Naive B cell (primary cell): ENCODE data around the gene CYBB. TPM values are rescaled to one million over a fixed set of nuclear protein-coding genes. Genes with fewer than 3 reads are reported as not detected.

ENCODE experiments used
- ATAC-seq, 2 donors: fragments of 150-1000 bp; cut with Tn5 transposase; 2 replicates each; pipeline ENCODE4 v1.10.0; 2021; ENCODE audit warnings: low read depth in 2 of 2, mild to moderate bottlenecking in 2 of 2, moderate library complexity in 2 of 2
- DNase-seq: peaks from one replicate; pipeline ENCODE4 v3.0.0; 2022
- H3K27ac Mint-ChIP-seq, 6 donors: one replicate each; pipeline ENCODE4 v1.8.0; 2020 to 2022; ENCODE audit warnings: mild to moderate bottlenecking in 6 of 6, mixed read lengths in 6 of 6, moderate library complexity in 5 of 6, inconsistent platforms in 2 of 6
- H3K27me3 Mint-ChIP-seq, 3 donors: one replicate each; pipeline ENCODE4 v1.8.0; 2021 to 2022; ENCODE audit warnings: mixed read lengths in 3 of 3, mild to moderate bottlenecking in 1 of 3
- H3K36me3 Mint-ChIP-seq, 2 donors: one replicate each; pipeline ENCODE4 v1.8.0; 2020 to 2022; ENCODE audit warnings: mixed read lengths in 2 of 2, inconsistent platforms in 1 of 2, mild to moderate bottlenecking in 1 of 2
- H3K4me1 Mint-ChIP-seq, 3 donors: one replicate each; pipeline ENCODE4 v1.8.0; 2020 to 2022; ENCODE audit warnings: mixed read lengths in 3 of 3, inconsistent platforms in 1 of 3, mild to moderate bottlenecking in 1 of 3, moderate library complexity in 1 of 3
- H3K4me3 Mint-ChIP-seq, 8 donors: one replicate each; pipeline ENCODE4 v1.8.0; 2020 to 2022; ENCODE audit warnings: mild to moderate bottlenecking in 8 of 8, mixed read lengths in 8 of 8, moderate library complexity in 8 of 8, inconsistent platforms in 2 of 8
- H3K9me3 Mint-ChIP-seq, 7 donors: one replicate each; pipeline ENCODE4 v1.8.0; 2020 to 2022; ENCODE audit warnings: mixed read lengths in 7 of 7, mild to moderate bottlenecking in 5 of 7, inconsistent platforms in 2 of 7, moderate library complexity in 1 of 7
- polyA plus RNA-seq, 6 donors: library from polyadenylated mRNA; unstranded; fragments of 300-500 nt; fragmentation: Illumina TruSeq; gene quantifications; one replicate each; pipeline ENCODE4 v1.2.3, GENCODE V29; 2021; ENCODE audit warnings: low read depth in 6 of 6

Gene CYBB
- polyA plus RNA-seq, 6 donors from 2014 or later = 81.2 to 182 (median 161) TPM

- Mint-ChIP-seq H3K4me1 (peaks cover 56 to 75% (median 60%) of the 10 kb centered on the region in 3 donors), H3K36me3 (no peaks in the 10 kb centered on the region)
- ATAC-seq = no peak
These were observed 40.8 kb downstream of the CYBB start for GRCh38 chrX:37820646-37821045.

DNA sequence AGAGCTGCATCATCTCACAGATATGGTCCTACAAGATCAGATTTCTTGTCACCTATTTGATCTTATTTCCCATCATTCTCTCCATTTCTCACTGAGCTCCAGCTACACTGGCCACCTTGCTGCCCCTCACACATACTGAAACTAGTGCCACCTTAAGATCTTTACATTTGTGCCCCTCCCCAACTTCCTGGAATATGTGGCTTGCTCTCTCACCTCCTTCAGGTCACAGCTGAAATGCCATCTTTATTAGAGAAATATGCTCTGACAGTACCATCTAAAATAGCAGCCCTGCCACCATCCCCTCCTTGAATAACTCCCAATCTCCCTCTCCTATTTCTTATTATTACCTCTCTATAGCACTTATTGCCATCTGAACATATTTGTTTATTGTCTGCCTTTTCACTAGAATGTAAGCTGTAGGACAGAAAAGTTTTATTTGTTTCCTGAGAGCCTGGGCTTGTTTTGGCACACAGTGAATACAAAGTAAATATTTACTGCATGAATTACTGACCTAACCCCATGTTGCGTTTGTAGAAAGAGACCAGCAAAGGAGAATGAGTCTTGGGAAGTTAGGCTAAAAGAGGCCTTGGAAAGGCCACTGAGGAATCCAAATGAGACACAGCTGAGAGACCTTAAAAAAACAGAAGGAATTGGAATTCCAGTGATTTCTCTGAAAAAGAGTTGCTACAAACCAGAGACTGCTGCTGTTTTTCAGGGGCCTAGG, 44.8 kb downstream of the CYBB start:
- Mint-ChIP-seq H3K27me3 (peaks cover 0 to 8% (median 0%) of the 10 kb centered on the region in 3 donors), H3K36me3 (no peaks in the 10 kb centered on the region), H3K4me3 (peak overlapping the region in 5 of 8 donors; percentile 15 to 61 (median 46)), H3K9me3 (no peaks in the 10 kb centered on the region), H3K27ac (peak overlapping the region in 5 of 6 donors; percentile 0 to 59 (median 34)), H3K4me1 (peaks cover 26 to 45% (median 35%) of the 10 kb centered on the region in 3 donors)
- no peak for DNase-seq
- ATAC-seq = no peak

More at GRCh38 chrX:37820646-37821045, 40.8 kb downstream of the CYBB start:
- peak overlapping the region in 1 of 8 donors; percentile 43 for H3K4me3 Mint-ChIP-seq
- no peaks in the 10 kb centered on the region for H3K27me3 Mint-ChIP-seq
- H3K27ac Mint-ChIP-seq = peak overlapping the region in 5 of 6 donors; percentile 10 to 97 (median 51)
- H3K9me3 Mint-ChIP-seq = peaks cover 0 to 5% (median 0%) of the 10 kb centered on the region in 7 donors
- DNase-seq = no peak

GRCh38 chrX:37825215-37825842, 45.5 kb downstream of the CYBB start:
- H3K4me3 Mint-ChIP-seq = peak overlapping the region in 3 of 8 donors; percentile 29 to 46 (median 36)
- H3K27ac Mint-ChIP-seq = peak overlapping the region in 4 of 6 donors; percentile 0 to 59 (median 18)
- peak; percentile 52 for DNase-seq
- ATAC-seq = peak; percentile 65 to 73
- H3K9me3 Mint-ChIP-seq = no peaks in the 10 kb centered on the region
- H3K36me3 Mint-ChIP-seq = no peaks in the 10 kb centered on the region
- peaks cover 0 to 8% (median 0%) of the 10 kb centered on the region in 3 donors for H3K27me3 Mint-ChIP-seq
- peaks cover 25 to 44% (median 40%) of the 10 kb centered on the region in 3 donors for H3K4me1 Mint-ChIP-seq

GRCh38 chrX:37829721-37830120, 49.9 kb downstream of the CYBB start:
- Mint-ChIP-seq H3K36me3 (no peaks in the 10 kb centered on the region), H3K4me3 (peak overlapping the region in 1 of 8 donors; percentile 36), H3K27me3 (peaks cover 0 to 8% (median 0%) of the 10 kb centered on the region in 3 donors), H3K4me1 (peaks cover 5 to 16% (median 16%) of the 10 kb centered on the region in 3 donors), H3K27ac (no peak overlapping the region), H3K9me3 (no peaks in the 10 kb centered on the region)
- ATAC-seq (no peak), DNase-seq (no peak)

DNA sequence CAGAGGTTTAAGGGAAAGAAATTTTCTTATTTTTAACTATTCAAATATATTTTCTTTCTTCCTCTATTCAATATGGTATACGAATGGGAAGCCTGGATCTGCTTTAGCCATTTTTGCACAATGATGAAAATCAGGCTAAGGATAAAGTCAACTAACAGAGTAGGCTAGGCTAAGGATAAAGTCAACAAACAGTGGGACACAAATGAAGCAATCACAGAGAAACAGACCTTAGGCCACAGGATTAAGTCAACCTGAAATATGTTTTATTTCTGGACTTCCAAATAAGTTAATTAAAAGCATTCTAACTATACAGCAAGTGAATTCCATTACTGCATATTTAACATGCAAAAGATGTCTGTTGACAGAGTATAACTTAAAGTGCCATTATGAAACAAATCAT, 50.5 kb downstream of the CYBB start:
- Mint-ChIP-seq H3K4me3 (no peak overlapping the region), H3K9me3 (no peaks in the 10 kb centered on the region), H3K27me3 (peaks cover 0 to 8% (median 0%) of the 10 kb centered on the region in 3 donors), H3K36me3 (no peaks in the 10 kb centered on the region), H3K4me1 (peaks cover 0 to 11% (median 10%) of the 10 kb centered on the region in 3 donors), H3K27ac (no peak overlapping the region)
- ATAC-seq (no peak), DNase-seq (no peak)

DNA sequence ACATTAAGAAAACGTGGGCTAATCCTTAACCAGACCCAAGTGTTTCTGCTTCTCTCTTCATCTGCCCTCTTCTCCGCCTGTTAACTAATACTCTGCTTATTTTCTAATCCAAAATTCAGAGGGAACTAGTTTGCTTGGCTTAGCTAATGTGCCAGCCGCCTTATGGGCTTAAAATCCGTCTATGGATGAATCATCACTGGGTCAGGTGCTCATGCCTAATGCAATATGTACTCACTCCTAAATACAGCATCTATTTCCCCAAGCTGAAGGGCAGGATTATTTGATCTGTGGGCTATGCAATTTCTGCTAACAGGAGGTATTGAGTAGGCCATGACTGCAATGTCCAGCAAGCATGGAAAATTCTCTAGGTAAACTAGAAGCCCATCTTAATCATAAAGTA, 55.1 kb downstream of the CYBB start:
- no peak for ATAC-seq
- DNase-seq = no peak
- no peaks in the 10 kb centered on the region for H3K9me3 Mint-ChIP-seq
- H3K4me3 Mint-ChIP-seq = no peak overlapping the region
- no peak overlapping the region for H3K27ac Mint-ChIP-seq
- peaks cover 0 to 4% of the 10 kb centered on the region in 2 donors for H3K36me3 Mint-ChIP-seq
- peaks cover 0 to 2% (median 2%) of the 10 kb centered on the region in 3 donors for H3K4me1 Mint-ChIP-seq
- peaks cover 0 to 8% (median 0%) of the 10 kb centered on the region in 3 donors for H3K27me3 Mint-ChIP-seq

- Mint-ChIP-seq H3K27ac (peak overlapping the region in 1 of 6 donors; percentile 86), H3K4me1 (peaks cover 0 to 6% (median 0%) of the 10 kb centered on the region in 3 donors), H3K4me3 (no peak overlapping the region), H3K27me3 (peaks cover 0 to 14% (median 0%) of the 10 kb centered on the region in 3 donors), H3K36me3 (peaks cover 0 to 11% of the 10 kb centered on the region in 2 donors), H3K9me3 (no peaks in the 10 kb centered on the region)
- no peak for DNase-seq
- no peak for ATAC-seq
These were observed 61.1 kb downstream of the CYBB start for GRCh38 chrX:37840931-37841330.

DNA sequence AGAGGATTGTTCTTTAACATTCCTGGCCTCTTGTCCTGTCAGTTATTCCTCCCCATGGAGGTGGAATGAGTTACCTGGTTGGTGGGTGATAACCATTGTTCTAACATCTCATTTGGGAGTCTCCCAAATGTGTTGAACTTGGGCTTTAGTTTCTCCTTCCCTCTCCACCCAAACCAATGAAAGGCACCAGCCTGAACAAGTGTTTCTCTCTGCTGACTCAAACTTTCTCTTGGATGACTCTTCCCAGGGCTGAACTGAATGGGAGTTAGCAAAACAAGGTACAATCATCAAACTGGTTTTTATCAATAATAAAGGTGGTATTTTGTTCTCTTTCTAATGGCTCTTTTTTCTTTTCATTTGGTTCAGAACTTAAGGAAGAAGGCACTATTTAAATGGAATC, 64.8 kb downstream of the CYBB start:
- Mint-ChIP-seq H3K4me1 (peaks cover 0 to 16% (median 9%) of the 10 kb centered on the region in 3 donors), H3K27me3 (peaks cover 0 to 10% (median 0%) of the 10 kb centered on the region in 3 donors), H3K9me3 (peaks cover 0 to 3% (median 0%) of the 10 kb centered on the region in 7 donors), H3K27ac (peak overlapping the region in 2 of 6 donors; percentile 49 to 56), H3K36me3 (peaks cover 0 to 7% of the 10 kb centered on the region in 2 donors), H3K4me3 (no peak overlapping the region)
- DNase-seq (no peak), ATAC-seq (no peak)

- ATAC-seq (no peak), DNase-seq (no peak)
- H3K9me3 Mint-ChIP-seq = peaks cover 0 to 4% (median 0%) of the 10 kb centered on the region in 7 donors
- peaks cover 0 to 2% of the 10 kb centered on the region in 2 donors for H3K36me3 Mint-ChIP-seq
- peaks cover 0 to 11% (median 0%) of the 10 kb centered on the region in 3 donors for H3K27me3 Mint-ChIP-seq
- peaks cover 0 to 16% (median 9%) of the 10 kb centered on the region in 3 donors for H3K4me1 Mint-ChIP-seq
- peak overlapping the region in 2 of 6 donors; percentile 88 to 93 for H3K27ac Mint-ChIP-seq
- peak overlapping the region in 7 of 8 donors; percentile 64 to 93 (median 78) for H3K4me3 Mint-ChIP-seq
These were observed 66.3 kb downstream of the CYBB start for GRCh38 chrX:37846141-37846540.

GRCh38 chrX:37846558-37846933, 66.7 kb downstream of the CYBB start:
- Mint-ChIP-seq H3K9me3 (peaks cover 0 to 5% (median 0%) of the 10 kb centered on the region in 7 donors), H3K4me1 (peaks cover 0 to 16% (median 9%) of the 10 kb centered on the region in 3 donors), H3K27me3 (peaks cover 0 to 15% (median 0%) of the 10 kb centered on the region in 3 donors), H3K27ac (peak overlapping the region; percentile 27 to 97 (median 84)), H3K4me3 (peak overlapping the region; percentile 77 to 93 (median 86)), H3K36me3 (no peaks in the 10 kb centered on the region)
- ATAC-seq = no peak
- no peak for DNase-seq

- no peaks in the 10 kb centered on the region for H3K36me3 Mint-ChIP-seq
- peaks cover 0 to 5% (median 0%) of the 10 kb centered on the region in 7 donors for H3K9me3 Mint-ChIP-seq
- peaks cover 0 to 16% (median 9%) of the 10 kb centered on the region in 3 donors for H3K4me1 Mint-ChIP-seq
- H3K4me3 Mint-ChIP-seq = peak within 1 kb of the TSS; percentile 77 to 93 (median 91)
- peak within 1 kb of the TSS; percentile 93 to 98 (median 96) for H3K27ac Mint-ChIP-seq
- DNase-seq (peak; percentile 76), ATAC-seq (peak; percentile 98)
- H3K27me3 Mint-ChIP-seq = peaks cover 0 to 19% (median 0%) of the 10 kb centered on the region in 3 donors
These were observed 67.3 kb downstream of the CYBB start, which contains the start of gene DYNLT3 for GRCh38 chrX:37846934-37847732. Gene DYNLT3 (minus strand): TSS chrX:37847571. CDS start chrX:37847510, 61 bp downstream.

GRCh38 chrX:37847733-37848197, 67.9 kb downstream of the CYBB start:
- no peak for ATAC-seq
- Mint-ChIP-seq H3K9me3 (peaks cover 0 to 5% (median 0%) of the 10 kb centered on the region in 7 donors), H3K27ac (peak overlapping the region; percentile 93 to 98 (median 96)), H3K36me3 (no peaks in the 10 kb centered on the region), H3K4me3 (peak overlapping the region; percentile 77 to 93 (median 91)), H3K27me3 (peaks cover 0 to 19% (median 0%) of the 10 kb centered on the region in 3 donors), H3K4me1 (peaks cover 0 to 16% (median 9%) of the 10 kb centered on the region in 3 donors)
- no peak for DNase-seq
